ENCODE measurements around the gene DGCR2.
"Not testable (repeated sequence)": the region's sequence is repeated elsewhere in the genome, so short reads cannot be mapped to it uniquely, and the experiment has no call there.

Gene DGCR2

GRCh38 chr22:19057999-19058491 lies 64.2 kb downstream of the DGCR2 start:
- Histone ChIP-seq H3K36me3 (ENCODE audit: insufficient read depth, low read length) (no peaks in the 10 kb centered on the region), H2AFZ (ENCODE audit: low read length, unreplicated experiment) (no peak overlapping the region), H3K79me2 (ENCODE audit: control insufficient read depth, insufficient read depth, low read length, unreplicated experiment) (no peaks in the 10 kb centered on the region), H3K4me1 (ENCODE audit: control insufficient read depth, insufficient read depth, low read length, unreplicated experiment) (no peaks in the 10 kb centered on the region), H3K4me3 (ENCODE audit: low read depth, low read length) (no peak overlapping the region), H3K27me3 (ENCODE audit: insufficient read depth, low read length) (no peaks in the 10 kb centered on the region), H3K27ac (ENCODE audit: low read depth, low read length) (no peak overlapping the region)

DNA sequence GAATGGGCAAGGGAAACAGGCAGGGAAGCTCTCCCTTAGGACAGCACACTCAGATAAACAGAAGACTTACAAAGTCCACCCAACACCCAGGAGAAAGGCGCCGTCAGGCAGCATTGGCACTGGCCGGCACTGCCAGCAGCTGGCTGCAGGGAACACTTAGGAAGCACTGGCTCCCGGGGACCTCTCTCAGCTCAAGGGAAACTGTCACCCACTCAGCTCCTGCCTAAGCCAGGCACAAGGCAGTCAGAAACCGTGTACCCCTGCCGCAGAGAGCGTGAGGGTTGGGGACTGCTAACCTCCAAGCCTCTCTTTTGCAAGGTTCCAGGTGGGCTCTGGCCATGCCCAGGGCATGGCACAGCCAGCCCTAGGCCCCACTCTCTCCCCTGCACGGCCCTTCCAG lies 64.7 kb downstream of the DGCR2 start:
- Histone ChIP-seq H3K27ac (ENCODE audit: low read depth, low read length) (no peak overlapping the region), H3K27me3 (ENCODE audit: insufficient read depth, low read length) (no peaks in the 10 kb centered on the region), H3K4me3 (ENCODE audit: low read depth, low read length) (no peak overlapping the region), H3K4me1 (ENCODE audit: control insufficient read depth, insufficient read depth, low read length, unreplicated experiment) (no peaks in the 10 kb centered on the region), H3K36me3 (ENCODE audit: insufficient read depth, low read length) (no peaks in the 10 kb centered on the region), H3K79me2 (ENCODE audit: control insufficient read depth, insufficient read depth, low read length, unreplicated experiment) (no peaks in the 10 kb centered on the region), H2AFZ (ENCODE audit: low read length, unreplicated experiment) (no peak overlapping the region)

- Histone ChIP-seq H3K36me3 (ENCODE audit: insufficient read depth, low read length) (no peaks in the 10 kb centered on the region), H3K79me2 (ENCODE audit: control insufficient read depth, insufficient read depth, low read length, unreplicated experiment) (no peaks in the 10 kb centered on the region), H3K4me1 (ENCODE audit: control insufficient read depth, insufficient read depth, low read length, unreplicated experiment) (no peaks in the 10 kb centered on the region), H3K4me3 (ENCODE audit: low read depth, low read length) (no peak overlapping the region), H3K27me3 (ENCODE audit: insufficient read depth, low read length) (no peaks in the 10 kb centered on the region), H3K27ac (ENCODE audit: low read depth, low read length) (no peak overlapping the region), H2AFZ (ENCODE audit: low read length, unreplicated experiment) (no peak overlapping the region)
Measured at GRCh38 chr22:19056951-19057401, 65.2 kb downstream of the DGCR2 start.

DNA sequence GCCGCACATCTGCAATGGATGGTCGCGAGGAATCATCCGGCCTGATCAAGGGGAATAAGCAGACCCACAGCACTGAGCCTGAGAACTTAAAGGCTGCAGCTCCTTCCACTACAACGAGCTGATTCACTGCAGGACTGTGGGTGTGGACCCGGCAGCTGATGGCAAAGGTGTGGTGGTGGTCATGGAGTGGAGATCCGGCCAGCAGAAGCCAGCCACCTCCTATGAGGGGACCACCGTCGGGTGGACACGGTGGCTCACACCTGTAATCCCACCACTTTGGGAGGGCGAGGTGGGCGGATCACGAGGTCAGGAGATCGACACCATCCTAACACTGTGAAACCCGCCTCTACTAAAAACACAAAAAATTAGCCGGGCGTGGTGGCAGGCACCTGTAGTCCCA lies 66.4 kb downstream of the DGCR2 start:
- Histone ChIP-seq H3K27ac (ENCODE audit: low read depth, low read length) (no peak overlapping the region), H3K27me3 (ENCODE audit: insufficient read depth, low read length) (no peaks in the 10 kb centered on the region), H3K79me2 (ENCODE audit: control insufficient read depth, insufficient read depth, low read length, unreplicated experiment) (no peaks in the 10 kb centered on the region), H3K4me3 (ENCODE audit: low read depth, low read length) (no peak overlapping the region), H3K36me3 (ENCODE audit: insufficient read depth, low read length) (no peaks in the 10 kb centered on the region), H2AFZ (ENCODE audit: low read length, unreplicated experiment) (no peak overlapping the region), H3K4me1 (ENCODE audit: control insufficient read depth, insufficient read depth, low read length, unreplicated experiment) (no peaks in the 10 kb centered on the region)

GRCh38 chr22:19052941-19053541 lies 69.2 kb downstream of the DGCR2 start:
- Histone ChIP-seq H3K36me3 (ENCODE audit: insufficient read depth, low read length) (no peaks in the 10 kb centered on the region), H3K4me1 (ENCODE audit: control insufficient read depth, insufficient read depth, low read length, unreplicated experiment) (no peaks in the 10 kb centered on the region), H3K79me2 (ENCODE audit: control insufficient read depth, insufficient read depth, low read length, unreplicated experiment) (no peaks in the 10 kb centered on the region), H3K27ac (ENCODE audit: low read depth, low read length) (no peak overlapping the region), H3K27me3 (ENCODE audit: insufficient read depth, low read length) (no peaks in the 10 kb centered on the region), H3K4me3 (ENCODE audit: low read depth, low read length) (no peak overlapping the region), H2AFZ (ENCODE audit: low read length, unreplicated experiment) (no peak overlapping the region)

- no peaks in the 10 kb centered on the region for H3K79me2 ChIP-seq (ENCODE audit: control insufficient read depth, insufficient read depth, low read length, unreplicated experiment)
- H3K36me3 ChIP-seq (ENCODE audit: insufficient read depth, low read length) = no peaks in the 10 kb centered on the region
- H2AFZ ChIP-seq (ENCODE audit: low read length, unreplicated experiment) = no peak overlapping the region
- H3K4me1 ChIP-seq (ENCODE audit: control insufficient read depth, insufficient read depth, low read length, unreplicated experiment) = no peaks in the 10 kb centered on the region
- H3K27me3 ChIP-seq (ENCODE audit: insufficient read depth, low read length) = no peaks in the 10 kb centered on the region
- no peak overlapping the region for H3K27ac ChIP-seq (ENCODE audit: low read depth, low read length)
- no peak overlapping the region for H3K4me3 ChIP-seq (ENCODE audit: low read depth, low read length)
Measured at GRCh38 chr22:19051381-19052072, 70.7 kb downstream of the DGCR2 start.

- H3K4me3 ChIP-seq (ENCODE audit: low read depth, low read length); H3K27me3 ChIP-seq (ENCODE audit: insufficient read depth, low read length); H3K4me1 ChIP-seq (ENCODE audit: control insufficient read depth, insufficient read depth, low read length, unreplicated experiment); H3K27ac ChIP-seq (ENCODE audit: low read depth, low read length); H3K79me2 ChIP-seq (ENCODE audit: control insufficient read depth, insufficient read depth, low read length, unreplicated experiment); H3K36me3 ChIP-seq (ENCODE audit: insufficient read depth, low read length); H2AFZ ChIP-seq (ENCODE audit: low read length, unreplicated experiment): not testable (repeated sequence)
Measured at GRCh38 chr22:19050847-19051246, 71.4 kb downstream of the DGCR2 start.

- Histone ChIP-seq H3K27ac (ENCODE audit: low read depth, low read length) (no peak overlapping the region), H3K36me3 (ENCODE audit: insufficient read depth, low read length) (no peaks in the 10 kb centered on the region)
Measured at GRCh38 chr22:19050117-19050516, 72.1 kb downstream of the DGCR2 start.

GRCh38 chr22:19048531-19048930 lies 73.7 kb downstream of the DGCR2 start:
- no peak overlapping the region for H3K4me3 ChIP-seq (ENCODE audit: low read depth, low read length)
- no peak overlapping the region for H3K27ac ChIP-seq (ENCODE audit: low read depth, low read length)
- H3K79me2 ChIP-seq (ENCODE audit: control insufficient read depth, insufficient read depth, low read length, unreplicated experiment) = no peaks in the 10 kb centered on the region
- H2AFZ ChIP-seq (ENCODE audit: low read length, unreplicated experiment) = no peak overlapping the region
- H3K27me3 ChIP-seq (ENCODE audit: insufficient read depth, low read length) = no peaks in the 10 kb centered on the region
- H3K4me1 ChIP-seq (ENCODE audit: control insufficient read depth, insufficient read depth, low read length, unreplicated experiment) = peaks cover 8% of the 10 kb centered on the region
- H3K36me3 ChIP-seq (ENCODE audit: insufficient read depth, low read length) = no peaks in the 10 kb centered on the region

More at GRCh38 chr22:19050117-19050516, 72.1 kb downstream of the DGCR2 start:
- H3K79me2 ChIP-seq (ENCODE audit: control insufficient read depth, insufficient read depth, low read length, unreplicated experiment) = no peaks in the 10 kb centered on the region
- no peaks in the 10 kb centered on the region for H3K4me1 ChIP-seq (ENCODE audit: control insufficient read depth, insufficient read depth, low read length, unreplicated experiment)
- no peak overlapping the region for H3K4me3 ChIP-seq (ENCODE audit: low read depth, low read length)
- no peak overlapping the region for H2AFZ ChIP-seq (ENCODE audit: low read length, unreplicated experiment)
- H3K27me3 ChIP-seq (ENCODE audit: insufficient read depth, low read length) = no peaks in the 10 kb centered on the region

DNA sequence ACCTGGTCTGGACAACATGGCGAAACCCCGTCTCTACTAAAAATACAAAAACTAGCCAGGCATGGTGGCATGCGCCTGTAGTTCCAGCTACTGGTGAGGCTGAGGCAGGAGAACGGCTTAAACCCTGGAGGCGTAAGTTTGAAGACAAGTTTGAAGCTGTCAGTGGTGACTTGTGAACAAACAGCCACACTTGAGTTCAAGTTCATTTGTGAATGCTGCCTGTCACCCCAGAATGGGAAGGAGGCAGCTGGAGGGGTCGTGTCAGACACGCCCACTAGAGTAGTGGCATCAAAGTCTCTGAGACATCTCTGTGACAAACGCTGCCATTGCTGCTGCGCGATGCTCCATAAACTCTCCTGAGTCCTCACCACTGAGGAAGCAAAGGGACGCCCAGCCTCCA lies 74.2 kb downstream of the DGCR2 start:
- H3K36me3 ChIP-seq (ENCODE audit: insufficient read depth, low read length) = no peaks in the 10 kb centered on the region
- no peaks in the 10 kb centered on the region for H3K79me2 ChIP-seq (ENCODE audit: control insufficient read depth, insufficient read depth, low read length, unreplicated experiment)

More for the DNA sequence above, 74.2 kb downstream of the DGCR2 start:
- Histone ChIP-seq H3K27ac (ENCODE audit: low read depth, low read length) (no peak overlapping the region), H3K4me3 (ENCODE audit: low read depth, low read length) (no peak overlapping the region), H3K4me1 (ENCODE audit: control insufficient read depth, insufficient read depth, low read length, unreplicated experiment) (peaks cover 8% of the 10 kb centered on the region), H2AFZ (ENCODE audit: low read length, unreplicated experiment) (no peak overlapping the region), H3K27me3 (ENCODE audit: insufficient read depth, low read length) (no peaks in the 10 kb centered on the region)
